Gastroesophageal sphincter (tissue), 4 donors: Measurements from ENCODE around the gene FOXO3. TPM values are rescaled to one million over a fixed set of nuclear protein-coding genes. Genes with fewer than 3 reads are reported as not detected.

Experiments
- ATAC-seq: fragments of 150-250 bp; one replicate; pipeline ENCODE4 v1.9.1; 2016; ENCODE audit warnings: mild to moderate bottlenecking, moderate library complexity
- H3K27ac ChIP-seq, 4 donors: fragments of 200-600 bp; sonication (generic) in 3 of 4; 1 replicate in 3 of 4; 2 replicates in 1 of 4; pipeline ENCODE4 v1.5.1; 2016 to 2019
- H3K27me3 ChIP-seq: fragments of 200-600 bp; sonication (generic); one replicate; pipeline ENCODE4 v1.5.1; 2019
- H3K36me3 ChIP-seq, 2 donors: fragments of 200-600 bp; sonication (generic); one replicate each; pipeline ENCODE4 v1.5.1; 2019; ENCODE audit warnings: control low read depth in 1 of 2
- H3K4me1 ChIP-seq, 3 donors: fragments of 200-600 bp; sonication (generic); 1 replicate in 2 of 3; 2 replicates in 1 of 3; pipeline ENCODE4 v1.5.1; 2016 to 2019; ENCODE audit warnings: control low read depth in 2 of 3
- H3K4me3 ChIP-seq, 2 donors: fragments of 200-600 bp; sonication (generic); one replicate each; pipeline ENCODE4 v1.5.1; 2019; ENCODE audit warnings: mild to moderate bottlenecking in 1 of 2, moderate library complexity in 1 of 2
- H3K9me3 ChIP-seq, 3 donors: fragments of 200-600 bp; sonication (generic); one replicate each; pipeline ENCODE4 v1.5.1; 2017 to 2019; ENCODE audit warnings: control low read depth in 2 of 3
- CTCF ChIP-seq, 4 experiments: fragments of 200-600 bp in 2 of 4; fragments of 450-650 bp in 2 of 4; sonication (generic) in 1 of 4; IDR thresholded peaks; one replicate each; pipeline ENCODE4 v1.5.1; 2017 to 2019; ENCODE audit warnings: antibody characterized with exemption in 4 of 4, mild to moderate bottlenecking in 2 of 4, moderate library complexity in 2 of 4
- EP300 ChIP-seq: sonication (generic); formaldehyde crosslinking; IDR thresholded peaks from one replicate; pipeline ENCODE4 v1.6.1; 2017; ENCODE audit warnings: antibody characterized with exemption, mild to moderate bottlenecking
- POLR2A ChIP-seq, 2 donors: fragments of 450-650 bp; IDR thresholded peaks; one replicate each; pipeline ENCODE4 v1.6.1; 2017; ENCODE audit warnings: antibody characterized with exemption in 2 of 2, mild to moderate bottlenecking in 2 of 2, moderate library complexity in 1 of 2
- POLR2AphosphoS5 ChIP-seq: sonication (generic); formaldehyde crosslinking; IDR thresholded peaks from one replicate; pipeline ENCODE4 v1.6.1; 2017; ENCODE audit warnings: antibody characterized with exemption
- WGBS, 2 donors: methylation state at CpG; one replicate each; pipeline ENCODE4 v1.1.5; 2018; ENCODE audit warnings: low coverage in 1 of 2; 5-methylcytosine and 5-hydroxymethylcytosine counted together
- total RNA-seq, 4 donors: library from RNA; depleted of rRNA; stranded (reverse); fragments of >200 nt; gene quantifications; one replicate each; pipeline ENCODE4 v1.1.0, GENCODE V29; 2016

FOXO3 gene
- total RNA-seq, 4 donors from 2014 or later, result 93.7 to 122 (median 114) TPM

- Histone ChIP-seq H3K9me3 (peaks cover 0 to 4% (median 0%) of the 10 kb centered on the region in 3 donors), H3K27me3 (no peaks in the 10 kb centered on the region), H3K36me3 (no peaks in the 10 kb centered on the region), H3K4me1 (no peaks in the 10 kb centered on the region), H3K27ac (no peak overlapping the region), H3K4me3 (no peak overlapping the region)
- 100% methylated on average over 2 to 3 of the region's 7 CpGs for WGBS, 2 donors
- no peak for ATAC-seq
- no peak for TF ChIP-seq CTCF (IDR thresholded peaks at IDR 0.05)
- no peak for TF ChIP-seq POLR2A (IDR thresholded peaks at IDR 0.05)
- no peak for TF ChIP-seq EP300
- TF ChIP-seq POLR2AphosphoS5, result no peak
Measured at GRCh38 chr6:108728826-108729225, 168.1 kb downstream of the FOXO3 start.

- no peak for ATAC-seq
- no peaks in the 10 kb centered on the region for H3K27me3 ChIP-seq
- WGBS, 2 donors, result 57 to 81% methylated on average over 6 to 13 of the region's 13 CpGs
- no peaks in the 10 kb centered on the region for H3K36me3 ChIP-seq
- no peaks in the 10 kb centered on the region for H3K4me1 ChIP-seq
- H3K9me3 ChIP-seq, result no peaks in the 10 kb centered on the region
- no peak for TF ChIP-seq POLR2A (IDR thresholded peaks at IDR 0.05)
- no peak for TF ChIP-seq POLR2AphosphoS5
- no peak for TF ChIP-seq CTCF (IDR thresholded peaks at IDR 0.05)
- TF ChIP-seq EP300, result no peak
- H3K4me3 ChIP-seq, result no peak overlapping the region
- H3K27ac ChIP-seq, result no peak overlapping the region
Measured at GRCh38 chr6:108730635-108731515, 170.2 kb downstream of the FOXO3 start.

- ATAC-seq, result peak; percentile 23
- Histone ChIP-seq H3K36me3 (no peaks in the 10 kb centered on the region), H3K4me3 (no peak overlapping the region), H3K27ac (no peak overlapping the region), H3K27me3 (no peaks in the 10 kb centered on the region), H3K9me3 (no peaks in the 10 kb centered on the region), H3K4me1 (no peaks in the 10 kb centered on the region)
- no peak for TF ChIP-seq EP300
- no peak for TF ChIP-seq CTCF (IDR thresholded peaks at IDR 0.05)
- TF ChIP-seq POLR2AphosphoS5, result no peak
- no peak for TF ChIP-seq POLR2A (IDR thresholded peaks at IDR 0.05)
- WGBS, 2 donors, result 90 to 93% methylated on average over 2 to 4 of the region's 16 CpGs
Measured at GRCh38 chr6:108732091-108732870, 171.6 kb downstream of the FOXO3 start.

GRCh38 chr6:108733051-108733450 lies 172.3 kb downstream of the FOXO3 start:
- no peak for ATAC-seq
- Histone ChIP-seq H3K27ac (no peak overlapping the region), H3K27me3 (no peaks in the 10 kb centered on the region), H3K4me1 (no peaks in the 10 kb centered on the region), H3K4me3 (no peak overlapping the region), H3K9me3 (no peaks in the 10 kb centered on the region), H3K36me3 (no peaks in the 10 kb centered on the region)
- TF ChIP-seq POLR2AphosphoS5 (no peak), EP300 (no peak), CTCF (IDR thresholded peaks at IDR 0.05) (no peak), POLR2A (IDR thresholded peaks at IDR 0.05) (no peak)
- WGBS, 2 donors, result no CpG with 5 or more reads among the region's 1 CpG
